ENCODE measurements around the gene ANXA3.

GRCh38 chr4:78534286-78534955 lies 17.1 kb upstream of the ANXA3 start:
- TF ChIP-seq CTCF (IDR thresholded peaks at IDR 0.05): no peak
- TF ChIP-seq POLR2A (IDR thresholded peaks at IDR 0.05): no peak

Data from esophagus squamous epithelium (tissue), 4 donors.